GM12864 (cell line): ENCODE results near the gene SLX4IP.

Experiments
- DNase-seq: peaks from one replicate; pipeline ENCODE4 v3.0.0-alpha.2; 2011; ENCODE audit warnings: low read depth
- H3K4me3 ChIP-seq: 2 replicates; pipeline ENCODE4 v1.5.1; 2011; ENCODE audit warnings: mild to moderate bottlenecking, low read depth, low read length, control low read depth
- TF ChIP-seq, protein P1 (sequence below): IDR thresholded peaks from 2 replicates; pipeline ENCODE4 v1.5.1; 2011; ENCODE audit warnings: low read depth, mild to moderate bottlenecking, moderate library complexity, low read length, control low read depth, inconsistent platforms; ENCODE audit errors: missing control alignments

Gene SLX4IP

DNA sequence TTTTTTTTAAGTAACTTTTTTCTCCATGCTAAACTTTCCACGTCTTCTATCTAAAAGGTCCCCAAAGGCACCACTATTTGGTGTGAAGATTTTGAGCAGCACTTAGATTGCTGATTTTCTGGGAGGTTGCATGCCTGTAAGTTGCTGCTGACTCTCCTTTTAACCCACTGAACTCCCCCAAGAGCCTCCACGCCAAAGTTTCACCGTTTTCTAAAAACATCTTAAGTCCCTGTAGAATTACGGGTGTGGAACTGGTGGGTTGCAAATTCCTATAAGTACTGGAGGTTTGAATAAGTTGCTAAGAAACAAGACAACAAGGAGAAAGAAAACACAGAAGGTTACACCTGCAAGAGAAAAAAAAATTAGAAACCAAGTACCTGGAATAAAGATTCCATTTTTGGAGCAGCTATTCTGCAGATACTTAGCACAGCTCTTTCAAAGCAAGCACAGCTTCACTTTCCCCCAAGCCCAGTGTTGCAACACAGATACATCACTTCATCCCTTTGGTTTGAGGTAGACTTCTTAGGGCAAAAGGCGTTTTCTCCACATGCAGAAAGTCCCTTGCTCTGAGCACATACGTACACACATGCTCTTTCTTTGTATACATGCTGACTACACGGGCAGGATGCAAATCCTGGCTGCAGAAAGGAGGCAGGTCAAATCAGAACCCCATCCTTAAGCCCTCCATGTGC, 233.7 kb downstream of the SLX4IP start:
- no peak overlapping the region for H3K4me3 ChIP-seq
- TF ChIP-seq, protein P1, sequence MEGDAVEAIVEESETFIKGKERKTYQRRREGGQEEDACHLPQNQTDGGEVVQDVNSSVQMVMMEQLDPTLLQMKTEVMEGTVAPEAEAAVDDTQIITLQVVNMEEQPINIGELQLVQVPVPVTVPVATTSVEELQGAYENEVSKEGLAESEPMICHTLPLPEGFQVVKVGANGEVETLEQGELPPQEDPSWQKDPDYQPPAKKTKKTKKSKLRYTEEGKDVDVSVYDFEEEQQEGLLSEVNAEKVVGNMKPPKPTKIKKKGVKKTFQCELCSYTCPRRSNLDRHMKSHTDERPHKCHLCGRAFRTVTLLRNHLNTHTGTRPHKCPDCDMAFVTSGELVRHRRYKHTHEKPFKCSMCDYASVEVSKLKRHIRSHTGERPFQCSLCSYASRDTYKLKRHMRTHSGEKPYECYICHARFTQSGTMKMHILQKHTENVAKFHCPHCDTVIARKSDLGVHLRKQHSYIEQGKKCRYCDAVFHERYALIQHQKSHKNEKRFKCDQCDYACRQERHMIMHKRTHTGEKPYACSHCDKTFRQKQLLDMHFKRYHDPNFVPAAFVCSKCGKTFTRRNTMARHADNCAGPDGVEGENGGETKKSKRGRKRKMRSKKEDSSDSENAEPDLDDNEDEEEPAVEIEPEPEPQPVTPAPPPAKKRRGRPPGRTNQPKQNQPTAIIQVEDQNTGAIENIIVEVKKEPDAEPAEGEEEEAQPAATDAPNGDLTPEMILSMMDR = no peak
- no peak for DNase-seq

DNA sequence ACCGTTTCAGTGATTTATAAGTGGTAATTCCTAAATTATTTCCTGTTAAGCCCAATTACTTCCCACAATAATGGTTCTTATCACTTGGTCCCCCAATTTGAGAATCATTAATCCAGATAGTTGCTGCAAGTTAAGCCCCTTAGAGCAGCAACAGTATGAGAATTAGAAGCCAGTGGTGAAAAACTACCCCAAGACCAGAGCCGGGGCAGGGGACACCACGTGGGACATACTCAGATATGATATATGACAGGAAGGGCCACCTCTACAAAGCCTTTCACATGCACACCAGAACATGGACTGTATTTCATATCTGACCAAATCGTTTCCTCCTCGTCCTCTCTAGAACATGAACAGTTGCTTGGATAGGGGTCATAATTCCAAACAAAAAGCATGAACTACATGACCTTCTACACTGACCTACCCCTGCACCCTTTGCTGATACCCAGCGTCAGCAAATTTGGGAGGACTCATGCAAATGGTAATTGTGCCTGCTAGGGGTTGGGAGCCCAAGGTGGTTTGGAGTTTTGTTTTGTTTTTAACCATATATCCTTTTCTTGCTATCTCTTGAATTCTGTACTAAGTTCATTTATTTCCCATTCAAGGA, 234.8 kb downstream of the SLX4IP start:
- H3K4me3 ChIP-seq = peak overlapping the region; percentile 63; the same call in 1 of the 2 replicates
- DNase-seq = no peak
- TF ChIP-seq, protein P1 = no peak

DNA sequence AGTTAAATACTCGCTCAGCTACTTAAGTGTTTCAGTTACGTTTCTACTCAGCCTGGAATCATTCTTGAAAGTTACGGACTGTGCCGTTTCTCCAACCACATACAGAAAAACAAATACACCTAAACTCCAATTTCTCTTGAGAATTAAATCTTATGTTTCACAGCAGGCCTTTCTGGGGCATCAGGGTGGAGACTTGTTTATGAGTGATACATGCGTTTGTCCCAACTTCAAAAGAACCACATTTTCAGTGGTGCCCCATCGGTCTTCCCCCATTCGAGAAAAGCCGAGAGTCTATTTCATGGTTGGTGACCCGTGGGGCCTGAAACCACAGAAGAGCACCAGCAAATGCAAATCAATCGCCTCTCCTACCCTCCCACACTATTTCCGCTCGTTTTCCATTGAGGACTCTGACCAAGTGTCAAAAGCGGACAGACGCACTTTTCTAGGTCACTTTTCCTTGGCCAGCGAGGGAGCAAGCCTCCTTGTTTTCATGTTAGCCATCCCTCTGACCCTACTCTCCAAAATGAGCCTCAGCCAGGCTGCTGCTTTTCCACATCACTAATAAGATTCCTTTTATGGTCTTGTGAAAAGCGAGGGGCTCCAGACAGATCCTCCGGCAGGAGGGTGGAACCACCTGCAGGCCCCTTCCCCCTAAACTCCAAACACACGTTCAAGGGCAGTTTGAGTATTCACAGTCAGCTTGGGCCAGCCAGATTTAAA, 235.6 kb downstream of the SLX4IP start:
- peak; percentile 68 for DNase-seq
- peak overlapping the region; percentile 63 for H3K4me3 ChIP-seq

DNA sequence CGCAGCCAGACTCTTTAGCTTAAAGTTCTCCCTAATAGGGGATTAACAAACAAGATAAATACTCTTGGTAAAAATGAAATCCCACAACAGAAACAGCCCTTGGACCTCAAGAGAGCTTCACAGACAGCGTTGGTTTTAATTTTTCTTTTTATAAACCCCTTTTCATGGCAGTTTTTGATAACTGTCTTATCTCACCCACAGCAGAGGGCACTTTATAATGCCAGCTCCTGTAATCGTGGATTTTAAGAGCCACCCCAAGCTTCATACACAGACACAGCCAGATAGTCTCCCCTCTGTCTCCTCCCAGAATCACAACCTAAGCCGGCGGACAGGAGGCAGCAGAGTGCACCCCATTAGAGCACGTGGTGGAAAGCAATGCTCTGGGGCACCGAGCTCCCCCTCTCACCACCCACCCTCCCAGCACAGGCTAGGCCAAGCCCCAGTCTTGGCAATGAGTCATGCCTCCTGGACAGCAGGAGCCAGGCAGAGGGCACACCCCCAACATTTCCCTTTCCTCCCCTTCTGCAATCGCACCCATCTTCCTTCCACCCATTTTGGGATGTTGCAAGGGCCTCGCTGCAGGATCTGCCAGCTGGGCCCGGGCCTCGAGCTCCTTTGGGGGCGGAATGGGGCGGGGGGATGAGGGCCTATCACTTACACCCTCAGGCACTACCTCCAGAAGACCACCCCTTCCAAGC, 236.3 kb downstream of the SLX4IP start:
- H3K4me3 ChIP-seq = peak overlapping the region; percentile 63
- peak; percentile 59 for DNase-seq
- TF ChIP-seq, protein P1 = peak; percentile 66

More for the DNA sequence above, 235.6 kb downstream of the SLX4IP start:
- TF ChIP-seq, protein P1 = no peak

DNA sequence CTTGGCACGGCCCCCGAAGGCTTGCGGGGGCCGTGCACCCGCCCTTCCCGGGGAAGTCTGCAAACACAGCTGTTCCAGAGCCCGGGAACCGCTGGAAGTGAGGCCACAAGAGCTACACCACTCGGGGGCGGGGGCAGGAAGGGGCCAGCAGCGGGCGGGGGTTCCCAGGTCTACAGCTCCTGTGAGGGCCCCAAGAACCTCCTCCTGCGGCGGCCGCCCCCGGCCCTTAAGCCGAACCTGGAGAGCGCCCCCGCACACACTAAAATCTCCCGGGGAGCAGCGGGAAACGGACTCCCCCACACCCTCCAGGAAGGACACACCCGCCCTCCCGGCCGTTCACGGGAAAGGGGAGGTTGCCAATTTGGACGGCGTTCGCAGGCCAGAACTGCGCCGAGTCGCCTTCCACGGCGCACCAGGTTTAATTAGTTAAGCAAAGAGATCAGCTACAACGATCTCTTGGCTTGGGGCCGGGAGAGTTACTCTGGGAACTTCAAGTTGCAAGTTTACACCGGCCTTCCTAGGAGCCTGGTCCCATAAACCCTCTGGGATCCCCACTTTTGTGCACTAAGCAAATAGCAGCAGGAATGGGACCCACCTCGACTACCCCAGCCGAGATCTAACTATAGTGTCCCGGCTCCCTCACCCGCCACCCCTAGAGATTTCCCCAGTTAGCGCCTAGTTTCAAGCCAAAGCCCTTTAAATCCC, 237.0 kb downstream of the SLX4IP start:
- TF ChIP-seq, protein P1 = no peak
- no peak for DNase-seq

DNA sequence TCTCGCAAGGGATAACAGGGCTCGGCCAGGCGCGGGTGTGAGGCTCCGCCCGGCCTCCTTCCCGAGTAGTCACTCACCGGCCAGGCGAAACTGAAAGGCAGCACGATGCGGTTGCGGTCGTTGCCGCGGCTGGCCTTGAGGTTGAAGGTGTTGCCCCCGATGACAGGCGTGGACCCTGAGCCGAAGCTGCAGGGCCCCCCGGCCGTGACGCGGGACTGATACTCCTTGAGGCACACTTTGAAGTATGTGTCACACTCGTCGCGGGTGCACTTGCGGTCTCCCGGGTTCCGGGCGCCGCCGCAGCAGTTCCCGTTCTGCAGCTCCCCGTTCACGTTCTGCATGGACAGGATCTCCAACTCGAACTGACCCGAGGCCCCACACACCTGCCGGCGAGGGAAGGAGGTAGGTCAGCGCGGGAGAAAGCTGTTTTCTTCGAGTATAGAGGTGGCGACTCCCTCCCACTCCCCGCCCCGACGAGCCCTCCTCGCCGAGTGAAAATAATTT, 237.6 kb downstream of the SLX4IP start:
- DNase-seq = no peak
- H3K4me3 ChIP-seq = peak overlapping the region; percentile 63
- TF ChIP-seq, protein P1 = no peak

More for the DNA sequence above, 237.0 kb downstream of the SLX4IP start:
- peak overlapping the region; percentile 63 for H3K4me3 ChIP-seq
